NCI-H2196 treated with DMSO at 0.1 percent for 48 hours (cell line): Measurements from ENCODE around the gene PDE3A.

ENCODE experiments used
- DNase-seq: peaks from one replicate; lab custom pipeline; 2025; ENCODE audit not compliant: unreplicated experiment; lab: John Stamatoyannopoulos, UW

The PDE3A gene

DNA sequence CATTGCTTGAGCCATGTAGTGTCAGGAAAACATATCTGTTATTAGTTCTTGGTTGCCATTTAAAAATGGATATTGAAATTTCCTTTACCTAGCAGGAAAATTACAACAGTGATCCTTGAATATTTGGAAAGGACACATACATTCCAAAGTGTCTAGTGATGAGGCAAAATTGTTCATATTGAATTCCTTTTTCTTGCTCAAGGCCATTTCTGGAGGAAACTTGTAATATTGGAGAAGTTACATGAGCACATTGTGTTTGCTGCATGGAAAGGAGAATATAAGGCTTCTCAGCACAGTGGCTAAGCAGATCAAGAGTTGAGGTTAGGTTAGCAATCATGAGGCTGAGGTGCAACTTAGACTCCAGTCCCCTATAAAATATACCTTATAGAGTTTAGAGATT is 121.9 kb downstream of the PDE3A start:
- DNase-seq: no peak

DNA sequence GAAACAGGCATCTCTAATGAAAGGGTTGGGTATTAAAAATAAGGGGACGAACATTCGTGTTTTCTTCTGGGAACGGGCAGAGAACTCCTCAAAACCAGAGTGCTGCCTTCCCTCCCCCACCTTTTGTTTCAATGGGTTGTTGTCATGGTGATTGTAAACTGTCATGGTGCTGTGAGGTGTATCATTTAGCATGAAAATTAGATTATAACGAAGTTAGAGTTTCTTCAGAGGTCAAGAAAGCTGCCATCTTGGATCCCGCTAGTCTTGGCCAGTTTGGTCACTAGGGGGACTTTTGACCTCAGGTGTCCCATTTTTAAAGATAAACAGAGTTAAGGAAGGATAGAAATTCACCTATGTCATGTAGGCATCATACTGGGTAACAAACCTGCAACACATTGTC is 123.0 kb downstream of the PDE3A start:
- no peak for DNase-seq

DNA sequence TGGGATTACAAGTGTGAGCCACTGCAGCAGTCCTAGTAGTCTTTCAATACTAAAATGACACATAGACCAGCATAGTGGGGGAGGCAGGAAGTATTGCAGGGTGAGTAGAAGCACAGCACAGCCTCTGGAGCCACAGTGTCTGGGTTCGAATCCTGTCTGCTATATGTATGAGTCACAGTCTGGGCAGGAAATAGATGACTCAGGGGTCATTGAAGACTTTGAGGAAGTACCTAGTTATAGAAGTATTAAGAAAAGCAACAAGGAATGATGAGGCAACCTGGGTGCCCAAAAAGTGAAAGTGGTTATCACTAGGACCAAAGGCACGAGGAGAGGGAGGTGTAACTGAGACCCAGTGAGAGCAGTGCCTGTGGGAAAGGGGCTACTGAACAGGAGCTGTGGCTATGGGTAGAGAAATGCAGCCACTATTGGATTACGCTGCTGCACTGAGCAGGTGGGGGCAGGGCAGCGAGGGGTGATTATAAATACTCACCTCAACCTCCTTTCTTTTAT is 124.0 kb downstream of the PDE3A start:
- no peak for DNase-seq

DNA sequence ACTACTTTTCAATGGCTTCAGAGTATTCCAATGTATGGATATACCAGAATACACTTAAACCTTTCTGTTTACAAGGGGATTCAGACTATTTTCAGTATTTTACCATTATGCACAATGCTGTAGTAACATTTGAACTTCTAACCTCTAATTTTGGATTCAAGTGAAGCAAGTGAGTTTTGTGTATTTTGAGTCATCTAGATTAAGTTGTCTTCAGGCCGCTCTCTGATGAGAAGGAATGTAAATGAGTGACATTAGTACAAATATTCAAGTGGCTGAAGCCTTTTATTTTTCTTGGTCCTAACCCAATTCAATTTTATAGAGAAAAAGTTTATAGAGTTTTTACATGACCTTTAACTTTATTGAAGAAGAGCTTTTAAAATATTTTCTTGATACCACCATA is 125.6 kb downstream of the PDE3A start:
- no peak for DNase-seq

DNA sequence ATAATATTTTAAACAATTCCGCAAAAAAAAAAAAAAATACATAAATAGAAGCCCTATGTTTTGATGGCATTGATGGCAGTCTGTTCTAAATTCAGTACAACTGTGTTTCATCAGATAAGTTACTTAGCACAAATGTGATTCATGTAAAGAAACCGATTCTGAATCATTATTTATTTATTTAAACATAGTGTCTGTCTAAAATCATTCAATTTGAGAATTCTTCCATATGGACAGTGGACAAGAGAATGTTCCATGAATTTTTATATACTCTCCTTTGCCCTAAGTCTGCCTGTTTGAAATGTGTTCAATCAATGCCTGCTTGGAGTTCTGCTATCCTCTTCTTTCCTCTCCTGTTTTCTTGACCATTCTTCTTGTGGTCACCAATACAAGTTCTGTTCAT is 126.5 kb downstream of the PDE3A start:
- no peak for DNase-seq

DNA sequence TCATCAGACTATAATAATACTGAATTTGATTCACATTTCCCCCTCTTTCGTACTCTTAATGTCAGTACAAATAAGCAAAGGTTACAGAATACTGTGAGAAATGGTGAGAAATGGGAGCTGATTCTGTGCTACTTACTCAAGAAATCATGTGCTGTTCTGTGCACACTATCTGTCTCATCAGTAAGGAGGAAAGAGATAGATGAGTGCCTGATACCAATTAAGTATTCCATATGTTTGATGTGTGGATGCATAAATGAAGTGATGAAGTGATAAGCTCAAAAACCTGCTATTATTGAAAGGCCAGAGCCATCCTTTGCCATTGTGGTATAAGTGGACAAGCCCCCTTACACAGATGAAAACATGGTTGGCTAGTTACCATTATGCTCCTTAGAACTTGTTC is 127.7 kb downstream of the PDE3A start:
- no peak for DNase-seq

DNA sequence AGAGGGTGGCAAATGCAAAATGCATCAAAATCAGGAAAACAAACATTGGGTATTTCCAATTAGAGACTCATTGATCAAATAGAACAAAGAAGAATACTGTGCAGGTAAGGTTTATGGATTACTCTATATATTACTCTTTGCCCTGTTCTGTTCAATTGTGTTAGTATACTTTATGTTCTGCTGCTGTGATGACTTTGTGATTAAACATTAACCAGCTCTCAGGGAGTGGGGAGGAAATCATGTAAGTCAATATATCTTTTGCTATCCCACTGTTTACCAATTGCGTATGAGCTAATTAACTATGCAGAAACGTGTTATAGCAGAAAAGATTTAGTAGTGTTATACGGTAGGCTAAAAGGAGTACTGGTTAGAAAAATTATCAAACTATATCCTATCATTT is 129.4 kb downstream of the PDE3A start:
- DNase-seq: no peak

DNA sequence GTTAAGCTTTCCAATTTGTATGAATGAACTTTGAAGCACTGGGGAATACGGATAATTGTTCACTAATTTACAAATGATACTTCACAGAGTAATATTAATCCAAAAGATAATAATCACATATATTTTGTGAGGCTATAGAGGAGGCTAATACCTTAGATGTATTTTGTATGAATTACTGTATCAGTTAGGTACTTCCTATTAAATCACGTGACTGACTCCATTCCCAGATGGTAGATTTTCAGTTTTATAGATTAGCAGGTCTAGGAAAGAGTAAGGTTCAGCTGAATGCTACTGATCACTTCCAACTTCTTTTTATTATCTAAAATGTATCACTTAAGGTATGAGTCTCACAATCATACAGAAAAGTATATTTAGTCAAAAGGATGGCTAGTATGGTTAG is 133.6 kb downstream of the PDE3A start:
- no peak for DNase-seq

DNA sequence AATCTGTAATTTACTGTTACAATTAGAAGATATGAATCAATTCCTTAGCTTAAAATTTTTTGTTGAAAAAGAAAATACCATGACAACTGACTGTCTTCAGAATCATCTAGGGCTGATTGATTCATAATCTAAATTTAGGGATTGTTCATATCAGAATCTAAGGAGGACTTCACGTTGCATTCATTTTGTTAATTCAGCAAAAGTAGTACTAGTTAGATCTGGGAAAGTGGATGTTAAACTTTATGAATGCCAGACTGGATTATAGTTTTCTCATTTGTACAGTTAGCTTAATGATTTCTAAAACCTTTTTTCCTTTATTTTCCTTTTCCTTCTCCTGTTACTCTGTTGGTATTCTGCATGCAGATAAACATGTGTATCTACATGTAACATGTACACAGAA is 135.5 kb downstream of the PDE3A start:
- DNase-seq: no peak

DNA sequence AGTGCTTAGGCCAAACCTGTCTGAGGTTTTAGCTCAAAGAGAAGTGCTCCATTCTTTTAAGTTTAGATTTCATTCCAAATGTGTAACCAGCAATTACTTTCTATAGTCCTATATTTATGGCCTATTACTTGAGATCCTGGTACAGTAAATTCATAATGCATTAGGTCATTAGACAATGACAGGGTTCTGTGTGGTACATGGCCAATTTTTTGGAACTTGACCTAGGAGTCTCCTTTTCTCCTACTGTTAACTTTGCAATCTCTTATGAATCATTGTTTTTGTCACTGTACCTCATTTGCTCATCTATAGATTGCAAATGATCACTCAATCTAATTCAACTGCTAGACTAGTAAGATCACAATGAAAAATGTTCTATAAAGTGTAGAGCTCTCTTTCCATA is 136.7 kb downstream of the PDE3A start:
- DNase-seq: no peak

DNA sequence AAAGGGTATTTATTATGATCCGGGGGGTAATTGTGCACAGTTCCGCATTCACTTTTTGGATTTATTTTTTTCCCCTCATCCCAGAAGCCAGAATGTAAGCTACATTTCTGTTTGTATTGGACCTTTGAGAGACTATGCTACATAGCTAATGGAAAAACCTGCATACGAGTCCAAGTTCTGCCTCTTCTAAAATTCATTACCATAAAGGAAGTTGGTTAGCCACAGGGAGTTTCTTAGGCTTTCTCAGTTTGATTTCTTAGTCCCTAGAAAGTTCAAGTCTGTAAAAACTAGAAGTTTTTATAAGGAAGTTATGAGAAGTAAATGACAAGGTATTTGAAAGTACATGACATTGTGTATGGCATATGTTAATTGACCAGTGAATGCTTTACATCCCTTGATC is 138.7 kb downstream of the PDE3A start:
- DNase-seq: no peak

DNA sequence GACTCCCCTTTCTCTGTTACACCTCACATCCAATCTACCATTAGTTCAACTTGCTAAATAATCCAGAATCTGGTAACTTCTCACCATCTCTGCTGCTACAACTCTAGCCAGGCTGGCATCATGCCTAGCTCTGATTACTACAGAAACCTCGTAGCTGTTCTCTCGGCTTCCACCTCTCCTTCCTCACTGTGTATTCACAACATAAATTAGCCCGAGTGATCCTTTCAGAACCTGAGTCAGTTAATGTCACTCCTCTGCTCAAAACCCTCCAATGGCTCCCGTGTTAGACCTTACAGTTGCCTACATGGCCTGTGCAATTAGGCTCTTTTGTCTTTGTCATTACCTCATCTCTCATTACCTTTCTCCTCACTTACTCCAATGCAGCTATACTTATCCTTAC is 139.4 kb downstream of the PDE3A start:
- no peak for DNase-seq

DNA sequence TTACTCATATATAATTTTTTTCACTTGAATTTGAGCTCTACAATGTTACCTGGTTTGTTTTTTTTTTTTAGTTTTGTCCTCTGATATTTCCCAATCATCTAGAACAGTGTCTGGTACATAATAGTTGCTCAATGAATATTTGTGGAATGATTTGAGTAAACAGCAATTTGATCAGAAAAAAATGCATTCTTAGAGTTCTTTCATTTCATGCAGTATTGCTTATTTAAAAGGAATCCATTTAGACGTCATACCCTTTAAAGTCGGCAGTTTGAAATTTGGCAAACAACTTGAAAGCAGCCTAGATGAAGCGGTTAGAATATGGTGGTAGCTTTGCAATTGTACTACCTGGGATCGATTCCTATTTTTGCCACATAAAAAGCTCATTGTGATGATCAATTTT is 140.0 kb downstream of the PDE3A start:
- no peak for DNase-seq

DNA sequence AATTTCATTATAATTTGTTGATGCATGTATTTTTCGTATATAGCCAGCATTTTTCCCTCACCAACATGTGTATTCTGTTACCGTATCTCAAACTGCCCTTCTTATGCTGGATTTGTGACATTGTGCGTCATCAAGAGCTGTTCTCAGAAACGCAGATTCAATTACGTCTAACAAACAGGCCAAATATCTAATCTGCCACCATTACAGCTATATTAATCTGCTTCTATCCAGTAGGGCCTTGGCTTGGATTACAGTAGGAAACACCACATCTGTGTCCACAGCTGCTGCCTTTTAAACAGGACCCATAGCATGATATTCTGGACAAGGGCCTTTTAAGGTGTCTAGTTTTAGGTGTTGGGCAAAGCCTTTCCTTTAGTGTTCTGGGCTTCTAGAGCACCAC is 140.6 kb downstream of the PDE3A start:
- DNase-seq: no peak

DNA sequence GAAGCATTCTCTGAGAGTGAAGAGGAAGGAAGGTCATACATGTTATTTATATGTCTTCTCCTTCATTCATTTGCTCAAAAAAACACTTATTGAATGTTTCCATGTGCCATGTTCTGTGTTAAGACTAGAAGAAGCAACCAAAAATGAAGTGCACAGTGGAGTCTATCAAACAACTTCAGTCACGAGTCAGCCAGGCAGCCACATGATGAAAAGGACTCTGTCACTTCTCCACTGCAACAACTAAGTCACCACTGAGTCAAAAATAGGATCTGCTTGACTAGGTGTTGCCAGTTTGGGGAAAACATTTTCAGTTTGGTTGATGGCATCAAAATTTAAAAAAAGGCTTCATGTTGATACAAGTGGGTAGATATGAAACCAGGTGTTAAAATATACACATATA is 142.5 kb downstream of the PDE3A start:
- no peak for DNase-seq

DNA sequence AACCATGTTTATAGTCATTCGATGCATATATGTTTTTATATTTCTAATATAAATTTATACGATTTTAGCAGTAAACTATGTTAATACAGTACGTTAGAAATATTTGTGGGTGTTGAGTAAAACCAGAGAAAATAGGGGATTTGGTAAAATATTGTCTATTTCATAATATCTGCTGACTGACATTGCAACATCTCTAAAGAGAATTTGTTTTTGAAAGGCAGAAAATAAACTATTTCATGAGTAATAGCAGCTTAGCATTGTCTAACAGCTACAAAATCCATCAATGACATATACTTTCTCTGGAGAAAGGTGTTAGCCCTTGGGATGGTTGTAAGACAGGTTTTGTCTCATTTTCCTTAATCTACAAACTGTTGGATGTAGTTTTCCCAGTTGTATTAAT is 144.9 kb downstream of the PDE3A start:
- no peak for DNase-seq

DNA sequence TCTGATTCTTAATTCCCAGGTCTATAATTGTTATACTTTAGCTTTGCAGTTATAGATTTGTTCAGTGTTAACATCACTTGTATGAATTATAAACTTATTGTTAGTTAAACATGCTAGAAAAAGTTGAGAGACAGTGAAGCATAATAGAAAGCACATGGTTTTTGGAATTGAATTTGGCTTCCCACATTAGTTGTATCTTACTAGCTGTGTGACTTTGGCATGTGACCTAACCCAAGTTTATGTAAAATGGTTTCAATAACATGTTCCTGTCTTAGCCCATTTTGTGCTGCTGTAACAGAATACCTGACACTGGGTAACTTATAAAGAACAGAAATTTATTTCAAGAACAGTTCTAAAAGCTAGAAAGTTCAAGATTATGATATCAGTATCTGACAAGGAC is 146.3 kb downstream of the PDE3A start:
- DNase-seq: no peak

DNA sequence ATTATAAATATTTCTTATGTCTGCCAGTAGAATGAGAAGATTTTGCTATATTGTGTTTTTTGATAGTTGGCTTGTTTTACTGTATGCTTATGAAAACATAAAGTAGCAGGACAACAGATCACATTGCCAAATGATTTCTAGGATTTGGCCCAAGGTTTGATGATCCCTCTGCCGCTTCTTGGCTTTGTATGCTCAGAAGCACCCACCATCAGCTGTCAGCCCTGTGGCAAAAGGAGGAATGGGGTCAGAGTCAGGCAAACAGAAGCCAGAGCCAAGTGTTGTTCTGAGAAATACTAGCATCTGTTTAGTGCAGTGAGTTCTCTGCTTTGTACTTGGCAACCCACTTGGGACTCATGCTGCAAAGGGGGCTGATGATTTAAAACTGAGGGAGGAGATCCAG is 152.2 kb downstream of the PDE3A start:
- DNase-seq: no peak

DNA sequence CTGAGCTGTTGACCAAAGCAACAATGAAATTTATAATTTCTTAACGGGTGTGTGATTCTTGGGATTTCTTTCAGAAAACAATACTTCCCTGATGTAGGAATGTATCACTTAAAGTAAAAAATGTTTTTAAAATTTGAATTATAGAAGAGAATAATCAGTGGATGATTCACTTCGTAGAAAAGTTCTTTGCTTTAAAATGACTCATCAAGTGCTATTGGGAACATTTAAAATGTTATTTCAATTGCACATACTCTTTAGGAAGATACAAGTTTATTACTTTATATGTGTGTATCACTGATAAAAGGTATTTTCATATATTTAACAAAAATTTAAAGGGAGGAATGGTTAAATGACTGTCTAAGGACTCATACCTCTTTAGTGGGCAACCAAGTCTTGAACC is 155.3 kb downstream of the PDE3A start:
- no peak for DNase-seq

DNA sequence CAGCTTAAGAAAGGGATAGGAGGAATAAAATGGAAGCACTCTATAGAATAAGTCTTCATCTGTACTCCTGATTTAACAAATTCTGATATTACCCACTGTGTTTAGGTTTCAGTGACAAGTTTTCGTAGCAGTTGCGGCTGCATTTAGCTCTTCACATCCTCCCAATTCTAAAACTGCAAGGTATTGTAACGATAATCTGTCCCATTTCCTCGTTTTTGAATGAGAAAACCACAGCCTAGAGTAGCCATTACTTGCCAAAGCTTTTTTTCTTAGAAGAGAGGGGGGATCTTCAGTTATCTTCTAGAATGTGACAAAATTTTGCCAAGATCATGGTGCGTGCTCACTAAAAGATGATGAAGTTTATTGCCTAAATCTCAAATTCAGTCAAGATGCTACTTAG is 155.8 kb downstream of the PDE3A start:
- no peak for DNase-seq

DNA sequence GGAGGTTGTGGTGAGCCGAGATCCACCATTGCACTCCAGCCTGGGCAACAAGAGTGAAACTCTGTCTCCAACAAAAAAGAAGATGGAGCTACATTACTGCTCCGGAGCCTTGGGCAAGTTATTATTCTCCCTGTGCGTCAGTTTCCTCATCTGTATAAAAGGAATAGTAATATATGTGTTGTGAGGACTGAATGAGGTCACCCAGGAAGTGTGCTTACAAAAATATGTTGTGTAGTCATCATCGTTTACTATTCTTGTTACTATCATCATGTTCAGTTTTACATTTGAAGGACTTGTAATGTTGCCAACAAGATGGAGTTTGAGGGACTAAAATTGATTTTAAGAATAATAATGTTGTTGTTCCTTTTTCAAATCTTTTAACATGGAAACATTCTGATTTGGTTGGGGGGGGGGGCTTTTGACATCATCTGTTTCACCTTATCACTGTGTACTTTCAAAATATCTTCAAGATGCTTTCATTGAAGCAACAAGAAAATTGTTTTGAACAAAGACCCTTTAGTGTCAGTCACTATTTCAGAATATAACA is 156.8 kb downstream of the PDE3A start:
- DNase-seq: no peak

DNA sequence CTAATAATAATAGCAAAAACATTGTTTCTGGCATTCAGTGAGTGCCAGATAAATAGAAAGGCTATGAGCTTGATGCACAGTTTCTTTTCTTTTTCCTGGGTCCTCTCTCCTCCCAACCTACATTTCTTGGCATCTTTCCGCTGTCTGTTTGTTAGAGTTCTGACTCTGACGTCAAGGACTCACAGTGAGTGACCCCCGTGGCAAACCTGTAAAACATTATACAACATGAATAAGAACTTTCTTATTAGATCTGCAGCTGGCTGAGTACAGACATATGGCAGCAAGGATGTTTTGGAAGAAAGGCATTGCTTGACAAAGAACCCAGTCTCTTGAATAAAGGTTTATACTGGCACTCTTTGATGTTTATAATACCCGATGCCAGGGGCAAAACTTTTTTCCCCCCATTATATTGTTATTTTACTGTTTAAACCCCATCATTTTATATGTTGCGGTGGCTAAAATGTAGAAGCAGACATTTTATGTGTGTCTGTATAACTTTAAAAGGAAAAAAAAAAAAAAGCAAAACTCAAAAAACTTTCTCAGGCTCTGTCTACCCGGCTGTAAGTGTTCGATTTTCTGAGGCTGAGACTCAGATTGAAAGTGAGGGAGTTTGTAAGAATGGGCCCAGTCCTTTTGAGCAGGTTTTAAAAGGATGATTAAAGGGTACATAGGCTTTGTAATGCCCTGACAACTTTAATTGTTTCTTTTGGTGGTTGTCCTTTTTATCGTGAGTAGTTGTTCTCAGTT is 159.3 kb downstream of the PDE3A start:
- DNase-seq: no peak

DNA sequence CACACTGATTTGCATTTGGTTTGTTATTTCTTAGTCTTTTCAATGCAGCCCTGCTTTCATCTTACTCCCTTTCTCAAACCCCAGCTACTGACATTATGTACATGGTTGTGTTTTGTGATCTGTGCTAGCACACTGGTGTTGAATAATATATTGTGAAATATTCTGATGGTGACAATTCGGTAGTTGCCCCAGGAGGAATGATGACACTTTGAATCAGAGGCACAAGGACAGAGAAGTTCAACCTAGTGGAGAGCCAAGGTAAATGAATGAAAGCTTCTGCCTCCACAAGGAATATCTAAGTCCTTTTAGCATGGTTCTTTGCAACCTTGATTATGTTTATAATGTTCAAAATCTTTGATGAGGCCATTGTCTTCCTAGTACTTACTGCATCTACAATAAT is 159.9 kb downstream of the PDE3A start:
- DNase-seq: no peak
